NCI-H2227 treated with DMSO at 0.1 percent for 48 hours (cell line): ENCODE results near the gene ZNF222.

ENCODE experiments used
- DNase-seq: peaks from one replicate; lab custom pipeline; 2025; lab: John Stamatoyannopoulos, UW

The ZNF222 gene

DNA sequence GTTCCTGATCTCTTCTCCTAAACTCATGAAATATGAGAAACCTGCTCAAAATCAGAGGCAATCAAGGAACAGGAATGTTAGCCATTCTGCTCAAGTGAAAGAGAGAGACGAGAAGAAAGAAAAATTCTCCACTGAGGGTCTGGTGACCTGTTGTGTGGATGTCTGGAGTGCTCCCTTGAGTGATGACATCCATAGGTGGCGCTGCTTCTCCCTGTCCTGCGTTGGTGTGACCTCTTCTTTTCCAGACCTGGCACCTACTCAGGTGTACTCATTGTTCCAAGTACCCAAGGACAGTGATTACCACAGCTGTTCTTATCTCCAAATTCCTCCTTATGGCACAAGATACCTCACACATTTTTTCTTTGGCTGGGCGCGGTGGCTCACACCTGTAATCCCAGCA is 30.7 kb downstream of the ZNF222 start:
- no peak for DNase-seq

DNA sequence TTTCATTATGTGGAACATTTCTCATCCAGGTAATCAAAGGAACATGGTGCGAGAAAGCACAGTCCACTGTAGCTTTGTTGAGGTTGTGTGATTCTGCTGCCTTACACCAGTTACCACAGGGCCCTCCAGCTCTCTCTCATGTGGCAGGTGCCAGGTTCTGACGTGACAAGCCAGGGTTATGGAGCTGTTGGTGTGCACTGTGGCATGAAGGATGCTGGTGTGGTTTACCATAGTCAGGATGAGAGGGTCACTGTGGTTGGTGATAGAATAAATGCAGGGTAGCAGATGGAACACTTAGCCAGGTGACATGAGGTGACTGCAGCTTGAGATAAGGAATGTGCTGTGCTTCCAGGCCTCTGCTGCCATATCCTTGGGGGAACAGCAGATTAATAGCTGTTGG is 34.0 kb downstream of the ZNF222 start:
- no peak for DNase-seq

DNA sequence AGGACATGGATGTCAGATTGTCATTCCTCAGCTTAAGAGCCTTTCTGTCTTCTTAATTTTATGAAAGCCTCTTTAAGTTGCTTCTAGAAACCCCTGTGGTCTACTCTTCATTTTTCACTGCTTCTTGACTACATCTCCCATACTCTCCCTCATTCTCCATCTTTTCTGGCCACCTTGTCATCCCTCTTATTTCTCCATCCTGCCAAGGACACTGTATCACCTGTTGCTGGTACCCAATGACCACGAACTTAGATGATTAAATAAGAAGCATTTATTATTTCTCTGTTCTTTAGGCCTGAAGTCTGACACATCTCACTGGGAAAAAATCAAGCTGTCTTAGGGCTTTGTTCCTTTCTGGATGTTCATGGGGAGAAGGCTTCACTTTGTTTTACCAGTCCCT is 35.9 kb downstream of the ZNF222 start:
- DNase-seq = no peak

DNA sequence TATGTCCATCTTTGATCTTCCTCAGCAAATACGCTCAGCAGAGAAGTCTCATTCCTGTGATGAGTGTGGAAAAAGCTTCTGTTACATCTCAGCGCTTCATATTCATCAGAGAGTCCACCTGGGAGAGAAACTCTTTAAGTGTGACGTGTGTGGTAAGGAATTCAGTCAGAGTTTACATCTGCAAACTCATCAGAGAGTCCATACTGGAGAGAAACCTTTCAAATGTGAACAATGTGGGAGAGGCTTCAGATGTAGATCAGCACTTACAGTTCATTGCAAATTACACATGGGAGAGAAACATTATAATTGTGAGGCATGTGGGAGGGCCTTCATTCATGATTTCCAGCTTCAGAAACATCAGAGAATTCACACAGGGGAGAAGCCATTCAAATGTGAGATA is 41.1 kb downstream of the ZNF222 start:
- DNase-seq = no peak

DNA sequence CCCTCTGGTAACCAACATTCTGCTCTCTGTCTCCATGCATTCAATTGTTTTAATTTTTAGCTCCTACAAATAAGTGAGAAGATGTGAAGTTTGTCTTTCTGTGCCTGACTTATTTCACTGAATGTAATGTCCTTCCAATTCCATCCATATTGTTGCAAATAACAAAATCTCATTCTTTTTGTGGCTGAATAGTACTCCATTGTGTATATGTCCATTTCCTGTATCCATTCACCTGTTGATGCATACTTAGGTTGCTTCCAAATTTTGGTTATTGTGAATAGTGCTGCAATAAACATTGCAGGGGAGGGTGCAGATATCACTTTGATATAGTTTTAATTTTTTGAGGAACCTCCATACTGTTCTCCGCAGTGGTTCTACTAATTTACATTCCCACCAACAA is 44.2 kb downstream of the ZNF222 start:
- DNase-seq = no peak

DNA sequence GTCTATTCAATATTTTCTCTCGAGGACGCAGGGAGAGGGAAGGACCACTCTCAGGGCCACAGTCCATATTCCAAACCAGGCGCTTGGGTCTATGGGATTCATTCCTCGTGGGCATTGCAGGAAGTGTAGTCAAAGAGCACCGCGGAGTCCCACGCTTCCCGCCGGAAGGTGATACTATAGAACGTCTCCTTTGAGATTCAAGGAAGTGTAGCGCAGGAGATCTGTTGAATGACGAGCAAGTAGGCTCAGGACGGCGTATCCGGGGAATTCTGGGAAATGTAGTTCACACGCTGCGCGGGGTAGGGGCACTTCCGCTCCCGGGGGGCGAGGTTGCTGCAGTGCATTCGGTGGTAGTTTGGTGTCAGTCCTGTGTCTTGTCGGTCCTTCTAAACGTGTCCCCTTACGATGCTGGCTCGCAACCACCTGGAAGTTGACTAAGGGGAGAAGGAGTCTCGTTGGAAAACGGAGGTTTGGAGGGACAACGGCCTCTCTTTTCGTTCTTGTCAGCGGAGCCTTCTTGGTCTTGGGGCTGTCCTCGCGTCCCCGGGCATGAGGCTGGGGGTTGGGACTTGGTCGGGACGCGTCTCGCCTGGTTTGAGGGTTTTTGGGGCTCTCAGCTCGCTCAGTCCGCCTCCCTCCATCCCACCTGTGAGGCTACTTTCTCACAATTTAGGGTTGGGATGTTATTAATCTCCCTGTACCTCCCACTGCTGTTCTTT is 46.8 kb downstream of the ZNF222 start, which contains the start of gene ZNF284:
TSS of gene ZNF284 (plus strand) at position 336 of the 719 bp plus-strand sequence. CDS start 4,231 bp downstream, outside the sequence.
- peak; percentile 74 for DNase-seq

DNA sequence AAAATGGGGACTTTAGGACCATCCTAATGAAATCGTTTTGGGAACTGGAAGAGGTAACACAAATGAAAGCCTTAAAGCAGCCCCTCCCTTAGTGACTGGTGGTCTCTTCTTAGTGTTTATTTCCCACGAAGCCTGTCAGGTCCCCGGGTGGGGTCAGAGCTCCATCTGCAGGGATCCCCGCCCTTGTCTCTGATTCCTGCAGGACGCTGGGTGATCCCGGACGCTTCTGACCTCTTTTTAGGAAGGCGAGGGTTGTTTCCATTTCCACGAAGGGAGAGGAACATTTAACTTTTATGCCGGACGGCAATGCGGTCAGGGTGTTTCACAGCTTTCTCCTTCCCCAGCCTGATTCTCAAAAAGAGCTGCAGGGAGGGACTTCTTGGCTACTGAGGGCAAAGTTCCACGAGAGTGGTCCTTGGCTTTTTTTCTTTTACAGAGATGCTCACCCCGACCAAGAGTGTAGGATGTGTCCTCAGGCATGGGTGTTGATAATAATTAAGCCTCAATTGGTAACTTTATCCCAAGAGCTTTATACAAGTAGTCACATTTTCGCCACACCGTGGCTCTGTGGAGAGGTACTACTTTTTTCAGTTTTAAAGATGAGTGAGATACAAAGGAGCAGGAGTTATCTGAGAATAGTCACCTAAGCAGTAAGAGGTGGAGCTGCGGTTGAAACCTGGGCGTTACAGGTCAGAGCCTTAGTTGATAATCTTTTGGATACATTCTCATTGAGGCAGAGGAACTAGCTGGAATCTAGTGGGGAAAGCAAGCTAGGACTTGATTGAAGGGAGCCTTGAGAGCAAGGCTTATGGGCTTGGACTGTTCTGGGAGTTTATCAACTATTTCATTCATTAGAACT is 47.6 kb downstream of the ZNF222 start:
- no peak for DNase-seq

DNA sequence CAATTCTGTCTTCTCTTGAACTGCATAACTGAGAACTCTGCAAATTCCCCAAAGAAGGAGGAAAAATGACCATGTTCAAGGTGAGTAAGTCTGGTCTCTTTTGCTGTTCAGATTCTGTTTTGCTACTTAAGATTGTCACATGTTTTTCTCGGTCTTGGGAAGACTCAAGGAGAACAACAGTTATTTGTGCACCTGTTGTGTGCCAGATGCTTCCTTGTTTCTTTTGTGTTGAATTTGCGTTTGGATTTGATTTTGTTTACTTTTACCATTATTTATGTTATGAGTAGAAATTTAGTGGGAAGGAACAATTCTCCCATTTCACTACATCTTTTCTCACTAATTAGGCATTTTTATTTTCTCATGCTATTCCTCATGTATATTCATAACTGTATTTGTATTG is 51.1 kb downstream of the ZNF222 start:
- DNase-seq = no peak
